ENCODE measurements around the gene ZFP36.
A peak's percentile ranks its signal among the peaks of the same experiment; 100 is the strongest.

ZFP36 gene

DNA sequence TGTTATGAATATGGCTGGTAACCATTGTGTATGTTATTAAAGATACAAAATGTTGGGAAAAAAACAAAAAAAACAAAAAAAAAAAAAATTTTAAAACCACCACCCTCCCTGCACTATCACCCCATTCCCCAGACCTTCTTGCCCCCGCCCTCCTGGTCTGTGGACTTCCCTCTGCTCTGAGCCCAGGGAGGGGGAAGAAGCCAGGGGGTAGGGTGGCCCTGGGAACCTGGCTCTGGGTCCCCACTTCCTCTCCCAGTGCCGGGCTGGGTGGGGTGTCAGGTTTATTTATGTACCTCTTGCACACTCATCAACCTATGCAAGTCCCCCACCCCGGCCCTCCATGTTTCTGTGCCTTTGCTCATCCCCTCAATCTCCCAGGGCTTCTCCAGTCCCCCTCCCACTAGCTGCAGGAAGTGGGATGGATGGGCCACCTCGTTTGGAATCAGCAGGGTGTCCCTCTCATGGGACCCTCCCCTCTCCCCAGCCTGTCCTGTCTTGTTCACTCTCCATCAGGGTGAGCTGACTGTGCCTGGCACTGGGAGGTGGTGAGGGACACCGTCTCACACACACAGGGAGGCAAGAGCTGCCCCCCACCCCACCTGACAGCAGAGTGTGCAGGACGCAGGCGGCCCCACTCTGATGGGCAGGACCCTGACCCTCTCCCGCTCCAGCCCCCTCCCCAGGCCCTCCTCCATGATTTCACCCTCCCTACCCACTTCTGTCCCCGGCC is 21.6 kb upstream of the ZFP36 start:
- DNase-seq (ENCODE audit: low read depth, low spot score), result no peak

DNA sequence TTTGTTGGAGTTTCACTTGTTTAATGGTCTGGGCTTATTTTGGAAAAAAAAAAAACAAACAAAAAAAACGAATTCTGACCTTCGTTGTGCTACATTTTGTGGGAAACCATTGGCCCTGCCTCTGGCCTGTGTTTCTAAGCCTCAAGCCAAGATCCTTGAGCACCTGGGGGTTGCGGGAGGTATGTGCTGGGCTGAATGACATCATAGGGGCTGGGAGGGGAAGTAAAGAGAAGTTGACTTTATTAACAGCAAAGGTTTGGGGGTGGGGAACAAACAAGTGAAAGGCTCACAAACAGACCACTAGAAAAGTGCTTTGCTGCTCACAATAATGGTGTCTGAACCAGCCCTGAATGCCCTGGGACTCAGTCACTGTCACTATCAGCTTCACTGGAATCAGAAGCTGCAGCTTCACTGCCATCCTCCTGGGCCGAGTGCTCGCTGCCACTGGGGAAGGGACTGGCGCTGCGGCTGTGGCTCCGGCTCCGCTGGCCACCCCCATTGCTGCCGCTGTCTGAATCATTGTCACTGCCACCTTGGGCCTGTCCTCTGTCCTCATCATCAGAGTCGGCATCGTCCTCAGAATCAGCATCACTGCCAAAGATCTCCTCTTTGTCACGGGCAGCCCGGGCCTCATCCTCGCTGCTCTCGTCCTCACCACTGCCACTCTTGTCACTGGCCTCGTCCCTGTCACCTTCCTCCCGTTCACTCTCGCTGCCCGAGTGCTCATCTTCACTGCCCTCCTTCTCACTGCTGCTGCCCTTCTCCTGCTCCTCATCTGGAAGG is 20.8 kb upstream of the ZFP36 start:
- no peak for DNase-seq (ENCODE audit: low read depth, low spot score)

DNA sequence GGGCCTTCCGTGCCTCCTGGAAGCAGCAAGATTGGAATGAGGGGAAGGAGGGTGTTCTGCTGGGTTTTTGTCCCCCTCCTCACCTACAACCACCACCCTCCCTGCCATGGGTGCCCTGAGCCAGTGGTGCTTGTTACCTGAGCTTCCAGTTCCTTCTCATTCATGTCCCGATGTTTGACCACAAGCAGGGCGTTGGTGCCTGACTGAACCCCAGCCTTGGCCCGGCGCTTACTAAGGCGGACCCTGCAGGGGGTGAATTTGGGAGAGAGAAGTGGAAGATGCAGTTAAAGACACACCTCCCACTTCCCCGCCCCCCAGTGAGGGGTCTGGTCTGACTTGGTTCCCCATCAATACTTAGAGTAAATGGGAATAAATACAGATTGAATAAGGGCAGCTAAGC is 20.1 kb upstream of the ZFP36 start:
- no peak for DNase-seq (ENCODE audit: low read depth, low spot score)

DNA sequence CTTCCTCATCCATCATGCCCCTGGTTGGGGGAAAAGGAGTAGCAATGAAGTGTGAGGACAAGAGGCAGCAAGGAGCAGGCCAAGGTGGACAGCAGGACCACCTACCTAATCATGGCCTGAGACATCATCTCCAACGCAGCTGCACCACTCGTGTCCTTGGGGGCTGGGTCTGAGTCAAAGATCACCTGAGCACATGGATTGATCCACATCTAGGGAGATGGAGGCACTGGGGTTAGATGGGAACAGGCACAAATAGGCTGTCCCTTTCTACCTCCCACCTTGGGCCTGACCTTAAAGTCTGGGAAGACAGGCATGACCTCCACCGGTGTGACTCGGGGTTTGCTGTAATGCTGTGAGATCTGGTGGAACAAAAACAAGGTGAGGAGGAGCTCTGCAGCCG is 18.0 kb upstream of the ZFP36 start:
- DNase-seq (ENCODE audit: low read depth, low spot score), result no peak

DNA sequence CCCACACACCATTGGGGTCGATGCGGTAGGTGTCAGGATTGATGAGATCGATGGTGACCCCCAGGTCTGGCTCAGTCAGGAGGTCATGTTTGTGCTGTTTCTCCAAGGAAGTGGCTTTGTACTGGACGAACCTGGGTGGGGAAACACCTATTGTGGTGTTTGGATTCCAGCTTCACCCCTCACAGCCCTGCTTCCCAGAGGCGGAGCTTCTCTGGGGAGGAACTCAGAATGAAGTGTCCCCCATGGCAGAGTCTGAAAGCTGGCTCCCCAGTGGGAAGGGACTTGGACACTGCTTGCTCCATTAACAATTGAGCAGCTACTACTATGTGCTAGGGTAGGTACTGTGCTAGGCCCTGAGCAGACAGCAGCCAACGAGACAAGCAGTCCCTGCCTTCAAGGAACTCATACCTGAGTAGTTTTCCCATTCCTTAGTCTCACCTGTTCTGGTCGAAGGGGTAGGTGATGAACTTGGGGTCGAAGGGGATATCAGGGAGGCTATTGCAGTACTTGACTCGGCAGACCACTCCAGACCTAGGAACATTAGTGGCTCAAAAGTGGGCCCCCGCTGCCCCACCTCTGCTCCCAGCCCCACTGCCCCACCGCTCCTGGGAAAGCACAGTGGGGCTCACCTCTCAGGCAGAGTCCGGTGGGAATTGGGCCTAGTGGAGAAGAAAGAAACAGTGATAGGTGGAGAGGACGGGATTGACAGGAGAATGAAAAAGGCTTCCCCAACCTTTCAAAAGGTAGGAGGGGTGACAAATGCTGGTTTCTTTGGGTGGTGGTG is 16.8 kb upstream of the ZFP36 start:
- no peak for DNase-seq (ENCODE audit: low read depth, low spot score)

DNA sequence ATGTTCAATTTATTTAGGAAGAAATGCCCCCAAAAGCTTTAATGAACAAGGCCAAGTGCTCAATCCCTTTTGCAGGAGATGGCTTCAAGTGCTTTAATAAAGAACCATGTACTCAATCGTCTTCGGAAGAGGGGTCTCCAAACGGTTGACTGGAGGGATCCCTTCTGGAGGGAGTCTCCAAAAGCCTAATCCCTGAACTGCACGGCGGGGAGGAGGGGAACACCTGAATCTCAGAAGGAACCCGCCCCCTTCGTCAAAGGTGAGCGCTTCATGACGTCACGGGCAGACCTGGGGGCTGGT is 16.2 kb upstream of the ZFP36 start:
- DNase-seq (ENCODE audit: low read depth, low spot score), result no peak

DNA sequence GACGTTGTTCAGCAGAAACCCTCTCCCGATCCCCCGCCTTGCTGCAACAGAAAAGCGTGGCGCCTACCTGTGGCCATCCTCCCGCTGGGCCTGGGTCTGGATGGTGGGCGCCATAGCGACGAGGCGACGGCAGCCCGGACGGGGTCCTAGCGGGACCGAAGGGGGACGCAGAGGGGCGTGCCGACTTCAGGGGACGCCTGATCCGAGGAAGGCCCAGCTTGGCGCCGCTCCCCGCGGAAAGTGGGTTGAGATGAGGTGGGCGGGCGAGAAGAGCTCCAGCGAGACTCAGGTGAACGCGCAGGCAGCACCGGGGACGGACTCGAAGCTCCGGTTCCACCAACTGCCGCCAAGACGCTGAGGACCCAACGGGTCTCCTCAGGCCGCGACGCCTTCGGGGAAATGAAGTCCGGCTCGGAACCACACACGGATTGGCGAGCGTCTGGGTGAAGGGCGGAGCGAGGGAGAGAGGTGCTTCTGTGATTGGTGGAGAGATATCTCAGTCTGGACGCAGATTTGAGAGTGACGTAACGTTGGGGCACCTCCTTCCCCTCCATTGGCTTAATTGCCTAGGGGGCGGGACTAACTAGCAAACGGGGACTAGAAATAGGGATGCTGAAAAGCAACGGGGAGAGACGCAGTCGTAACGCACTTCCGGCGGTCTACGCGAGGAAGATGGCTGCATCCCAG is 15.8 kb upstream of the ZFP36 start, which contains the start of the genes MED29 and PAF1:
MED29 (plus strand) TSS at position 628 of the 687 bp plus-strand sequence; CDS start at position 673, 45 bp downstream.
PAF1 (minus strand) TSS at position 356 of the 687 bp plus-strand sequence; CDS start at position 114, 242 bp downstream.
- peak; percentile 99 for DNase-seq (ENCODE audit: low read depth, low spot score)

DNA sequence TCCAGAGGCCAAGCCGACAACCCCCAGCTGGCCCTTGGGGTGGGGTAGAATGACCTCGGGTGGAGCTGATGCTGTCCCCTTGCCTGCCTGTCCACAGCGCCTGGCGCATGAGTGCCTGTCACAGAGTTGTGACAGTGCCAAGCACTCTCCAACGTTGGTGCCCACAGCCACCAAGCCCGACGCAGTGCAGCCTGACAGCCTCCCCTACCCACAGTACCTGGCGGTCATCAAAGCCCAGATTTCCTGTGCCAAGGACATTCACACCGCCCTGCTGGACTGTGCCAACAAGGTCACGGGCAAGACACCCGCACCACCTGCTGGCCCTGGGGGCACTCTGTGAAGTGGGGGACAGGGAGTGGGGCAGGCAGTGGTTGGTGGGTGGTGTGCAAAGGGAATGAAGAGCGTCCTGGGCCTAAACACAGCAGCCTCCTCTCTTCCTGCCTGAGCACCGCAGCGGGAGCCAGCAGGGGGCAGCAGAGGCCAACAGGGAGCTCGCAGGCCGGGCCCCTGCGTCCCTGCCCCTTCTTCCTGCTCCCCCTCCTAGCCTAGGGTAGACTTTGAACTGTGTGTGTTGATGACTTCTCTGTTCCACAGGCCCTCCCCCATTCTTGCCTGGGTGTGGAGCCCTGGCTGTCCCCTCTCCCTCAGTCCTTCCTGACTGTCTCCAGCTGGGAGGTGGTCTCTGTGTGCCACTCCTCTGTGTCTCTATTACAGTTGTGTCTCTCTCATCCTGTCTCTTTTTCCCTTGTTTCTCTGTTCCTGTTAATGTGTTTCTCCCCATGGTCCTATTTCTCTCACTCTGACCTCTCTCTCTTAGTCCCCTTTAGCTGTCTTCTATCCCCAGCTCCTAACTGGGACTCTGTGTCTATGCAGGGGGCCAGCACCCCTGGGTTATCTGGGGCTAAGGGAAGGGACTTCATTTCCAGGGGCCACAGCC is 9.0 kb upstream of the ZFP36 start:
- no peak for DNase-seq (ENCODE audit: low read depth, low spot score)

DNA sequence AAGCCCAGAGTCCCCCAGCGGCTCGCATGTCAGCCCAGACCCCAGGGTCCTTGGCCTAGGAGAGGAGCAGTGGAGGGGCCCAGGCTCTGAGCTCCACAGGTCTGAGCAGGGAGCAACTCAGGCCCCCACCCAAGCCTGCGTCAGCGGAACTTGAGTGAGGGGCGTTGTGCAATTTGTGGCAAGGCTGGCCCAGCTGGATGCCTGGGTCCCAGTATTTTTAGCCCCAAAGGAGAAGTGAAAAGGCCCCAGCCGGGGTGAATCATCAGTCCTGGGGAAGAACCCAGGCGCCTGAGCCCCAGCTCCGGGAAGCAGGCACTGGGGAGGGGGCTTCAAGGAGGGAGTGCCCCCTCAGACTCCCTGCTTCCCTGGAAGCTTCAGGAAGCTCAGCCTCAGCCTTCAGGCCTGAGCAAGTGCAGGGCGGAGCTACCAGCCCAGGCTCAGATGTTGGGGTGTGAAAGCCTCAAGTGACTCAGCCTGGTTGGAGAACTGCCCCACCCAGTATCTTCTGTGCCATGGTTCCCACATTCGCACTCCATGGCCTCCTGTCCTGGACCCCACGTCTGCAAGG is 8.3 kb upstream of the ZFP36 start:
- DNase-seq (ENCODE audit: low read depth, low spot score), result no peak

DNA sequence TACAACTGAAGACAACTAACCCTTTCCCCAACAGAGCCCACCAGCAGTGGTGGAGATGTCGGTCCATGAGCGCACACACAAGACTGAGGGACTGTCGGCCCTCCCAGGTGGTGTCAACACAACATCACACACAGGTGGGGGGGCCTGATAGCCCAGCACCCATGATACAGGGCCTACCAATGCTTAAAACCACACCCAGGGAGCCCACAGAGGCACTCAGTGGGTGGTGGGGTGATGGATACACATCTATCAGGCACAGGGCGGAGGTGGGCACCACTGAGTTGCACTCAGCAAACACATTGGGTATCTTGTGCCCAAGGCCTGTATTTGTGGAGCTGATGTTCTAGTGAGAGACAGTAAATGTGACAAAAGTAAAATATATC is 7.0 kb upstream of the ZFP36 start:
- DNase-seq (ENCODE audit: low read depth, low spot score), result no peak

DNA sequence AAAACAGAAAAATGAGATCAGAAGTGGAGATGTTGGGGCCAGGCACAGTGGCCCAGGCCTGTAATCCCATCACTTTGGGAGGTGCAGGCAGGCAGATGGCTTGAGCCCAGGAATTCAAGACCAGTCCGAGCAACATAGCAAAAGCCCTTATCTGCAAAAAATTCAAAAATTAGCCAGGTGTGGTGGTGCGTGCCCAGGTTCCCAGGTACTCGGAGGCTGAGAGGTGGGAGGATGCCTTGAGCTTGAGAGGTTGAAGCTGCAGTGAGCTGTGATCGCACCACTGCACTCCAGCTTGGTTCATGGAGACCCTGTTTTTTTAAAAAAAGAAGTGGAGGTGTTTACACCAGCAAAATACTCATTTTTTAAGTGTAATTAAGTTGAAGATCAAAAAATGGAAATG is 6.6 kb upstream of the ZFP36 start:
- no peak for DNase-seq (ENCODE audit: low read depth, low spot score)

DNA sequence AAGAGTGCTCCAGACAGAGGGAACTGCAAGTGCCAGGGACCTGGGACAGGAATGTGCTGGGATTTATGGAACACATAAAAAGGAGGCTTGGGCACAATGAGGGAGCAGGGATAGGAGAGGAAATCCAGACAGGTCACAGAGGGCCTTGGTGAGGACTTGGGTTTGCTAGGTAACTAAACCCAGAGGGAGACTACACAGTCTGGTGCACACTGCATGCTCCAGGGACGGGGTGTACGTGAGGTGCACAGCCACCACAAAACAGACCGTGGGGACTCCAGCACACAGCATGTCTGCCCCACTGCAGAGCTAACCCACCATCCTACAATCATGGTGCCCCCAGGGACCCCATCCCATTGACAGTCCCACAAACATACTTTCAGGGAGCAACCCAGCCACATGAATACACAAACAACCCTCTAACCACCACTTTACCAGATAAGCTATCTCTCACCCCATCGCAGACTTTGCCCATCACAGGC is 5.5 kb upstream of the ZFP36 start:
- no peak for DNase-seq (ENCODE audit: low read depth, low spot score)

DNA sequence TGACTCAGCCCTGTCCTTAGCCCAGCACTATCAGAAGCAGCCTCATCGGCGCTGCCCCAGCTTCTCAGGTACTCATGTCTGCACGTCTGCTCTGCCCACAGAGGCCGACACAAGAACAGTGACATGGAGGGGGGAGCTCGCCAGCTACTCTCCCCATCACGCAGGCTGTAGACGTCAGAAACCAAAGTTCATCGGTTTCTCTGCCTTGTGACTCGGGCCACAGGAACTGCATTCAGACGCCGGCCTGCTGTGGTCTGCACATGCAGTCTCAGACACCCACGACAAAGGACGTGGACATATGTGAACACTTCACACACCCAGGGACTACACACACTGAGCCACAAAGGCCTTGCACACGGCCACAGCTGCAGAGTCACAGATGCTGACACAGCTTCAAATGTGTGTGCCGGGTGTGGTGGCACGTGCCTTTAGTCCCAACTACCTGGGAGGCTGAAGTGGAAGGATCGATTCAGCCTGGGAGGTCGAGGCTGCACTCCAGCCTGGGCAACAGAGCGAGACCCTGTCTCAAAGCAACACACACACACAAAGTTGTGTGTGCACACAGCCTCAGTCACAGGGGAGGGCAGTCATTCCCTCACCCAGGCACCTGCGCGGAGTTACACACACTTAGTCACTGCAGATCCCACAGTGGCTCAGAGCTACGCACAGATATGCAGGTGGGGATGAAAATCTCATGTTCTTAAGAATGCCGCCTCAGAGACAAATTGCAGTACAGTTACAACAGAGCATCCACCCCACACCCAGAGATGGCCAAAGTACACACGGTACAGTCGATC is 4.9 kb upstream of the ZFP36 start:
- DNase-seq (ENCODE audit: low read depth, low spot score), result no peak

DNA sequence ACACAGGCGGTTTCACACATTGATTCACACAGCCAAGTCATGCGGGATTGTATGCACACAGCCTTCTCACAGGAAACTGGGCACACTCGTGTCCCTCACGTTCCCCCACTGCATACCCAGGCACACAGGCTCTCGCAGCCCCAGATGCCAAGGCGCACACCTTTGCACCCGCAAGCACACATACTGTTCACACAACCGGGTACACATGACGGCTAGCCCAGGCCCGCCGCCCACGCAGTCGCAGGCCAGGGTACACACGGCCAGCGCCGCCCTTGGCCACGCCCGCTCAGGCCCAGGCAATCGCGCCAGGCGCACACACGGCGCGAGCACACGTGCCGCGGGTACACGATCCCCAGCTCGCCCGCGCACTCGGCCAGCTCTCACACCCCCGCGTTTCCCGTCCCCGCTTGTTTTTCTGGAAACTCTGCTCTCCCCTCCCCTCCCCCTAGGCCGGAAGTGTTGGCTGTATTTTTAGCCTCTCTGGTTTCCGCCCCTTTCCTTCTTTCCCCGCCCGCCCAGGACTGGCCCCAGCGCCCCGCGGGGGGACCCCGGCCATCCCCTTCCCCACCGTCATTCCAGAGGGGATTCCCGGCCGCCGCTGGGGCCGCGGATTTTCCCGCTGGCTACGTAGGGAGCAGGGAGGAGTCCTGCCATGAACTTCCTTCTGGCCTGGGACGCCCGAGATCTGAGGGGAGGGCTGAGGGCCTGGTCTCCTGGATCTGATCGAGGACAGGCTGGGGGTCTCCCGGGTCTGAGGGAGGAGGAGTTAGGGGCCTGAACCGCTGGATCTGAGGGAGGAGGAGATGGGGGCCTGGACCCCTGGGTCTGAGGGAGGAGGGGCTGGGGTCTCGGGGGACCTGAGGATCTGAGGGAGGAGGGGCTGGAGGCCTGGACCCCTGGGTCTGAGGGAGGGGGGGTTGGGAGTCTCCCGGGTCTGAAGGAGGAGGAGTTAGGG is 4.0 kb upstream of the ZFP36 start:
- no peak for DNase-seq (ENCODE audit: low read depth, low spot score)

DNA sequence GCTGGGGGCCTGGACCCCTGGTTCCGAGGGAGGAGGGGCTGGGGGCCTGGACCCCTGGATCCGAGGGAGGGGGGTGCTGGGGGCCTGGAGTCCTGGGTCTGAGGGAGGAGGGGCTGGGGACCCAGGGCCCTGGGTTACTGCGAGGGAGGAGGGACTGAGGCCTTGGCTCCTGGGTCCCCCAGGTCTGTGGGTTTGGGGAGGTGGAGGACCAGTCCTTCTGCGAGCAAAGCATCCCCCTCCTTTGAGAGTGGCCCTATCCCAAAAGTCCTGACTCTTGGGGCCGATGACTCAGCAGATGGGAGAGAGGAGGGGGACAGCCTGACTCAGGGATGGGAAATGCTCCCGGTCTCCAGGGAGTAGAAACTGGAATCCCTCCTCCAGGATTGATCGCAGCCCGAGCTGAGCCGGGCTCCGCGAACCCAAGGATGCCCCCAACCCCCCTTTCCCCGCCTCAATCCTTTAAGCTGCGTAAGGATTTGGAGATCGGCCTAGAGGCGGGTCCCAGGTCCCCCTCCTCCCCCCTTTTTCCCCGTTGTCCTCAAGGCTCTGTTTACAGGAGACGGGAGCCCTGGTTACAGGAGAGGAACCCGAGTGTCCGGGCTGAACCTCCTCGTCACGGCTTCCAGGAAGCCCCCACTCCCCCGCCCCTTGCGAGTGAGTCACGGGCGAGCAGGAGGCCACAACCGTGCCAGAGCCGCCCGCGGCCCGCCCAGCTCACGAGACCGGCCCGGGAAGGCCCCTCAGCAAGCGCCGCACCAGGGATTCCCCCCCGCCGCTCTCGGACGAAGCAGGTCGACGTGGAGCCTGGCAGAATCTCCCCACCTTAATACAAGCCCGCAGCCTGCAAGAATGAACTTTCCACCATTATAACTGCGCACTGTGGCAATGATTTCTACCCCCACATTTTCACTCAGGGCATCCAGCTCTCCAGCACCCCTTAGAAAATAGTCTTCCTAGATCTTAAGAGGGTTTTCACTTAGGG is 3.0 kb upstream of the ZFP36 start:
- peak; percentile 96 for DNase-seq (ENCODE audit: low read depth, low spot score)

DNA sequence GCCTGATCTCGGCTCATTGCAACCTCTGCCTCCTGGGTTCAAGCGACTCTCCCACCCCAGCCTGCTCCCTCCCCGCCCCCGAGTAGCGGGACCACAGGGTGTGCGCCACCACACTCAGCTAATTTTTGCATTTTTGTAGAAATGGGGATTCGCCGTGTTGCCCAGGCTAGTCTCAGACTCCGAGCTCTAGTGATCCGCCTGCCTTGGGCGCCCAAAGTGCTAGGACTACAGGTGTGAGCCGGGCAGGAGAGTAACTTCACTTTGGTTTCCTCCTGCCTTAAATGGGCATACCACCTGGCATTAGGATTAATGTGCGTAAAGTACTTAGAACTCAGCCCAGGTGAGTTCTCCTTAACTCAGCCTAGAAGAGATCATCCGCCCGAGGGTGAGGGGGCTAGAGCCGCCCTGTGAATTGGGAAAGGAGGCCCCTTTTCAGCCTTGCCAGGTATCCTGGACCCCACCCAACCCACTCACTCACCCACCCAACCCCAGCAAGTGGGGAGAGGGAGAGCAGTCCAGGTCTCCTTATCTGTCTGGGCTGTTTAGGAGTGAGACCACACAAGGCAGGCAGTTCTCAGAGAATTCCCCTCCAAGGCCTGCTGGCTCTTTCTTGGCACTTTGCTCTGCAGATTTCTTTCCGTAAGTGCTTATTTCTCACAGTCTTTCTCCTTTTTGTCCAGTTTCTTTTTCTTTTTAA is 1.2 kb upstream of the ZFP36 start:
- DNase-seq (ENCODE audit: low read depth, low spot score), result no peak
